Stomach (tissue), 9 donors: Measurements from ENCODE around the gene ADRM1. TPM values are rescaled to one million over a fixed set of nuclear protein-coding genes. Genes with fewer than 3 reads are reported as not detected.

Source experiments
- DNase-seq, 2 donors: peaks; one replicate each; pipeline versions ENCODE4 v3.0.0 to v3.0.0-alpha.2; 2013 to 2019
- H3K27ac ChIP-seq, 5 donors: fragments of 200-600 bp in 4 of 5; sonication (generic) in 4 of 5; one replicate each; pipeline ENCODE4 v1.5.1; 2013 to 2019; ENCODE audit warnings: mild to moderate bottlenecking in 1 of 5, moderate library complexity in 1 of 5
- H3K27me3 ChIP-seq, 3 donors: fragments of 200-600 bp; sonication (generic); one replicate each; pipeline ENCODE4 v1.5.1; 2017 to 2019; ENCODE audit warnings: mixed run types in 1 of 3
- H3K36me3 ChIP-seq, 4 donors: fragments of 200-600 bp; sonication (generic); 1 replicate in 3 of 4; 2 replicates in 1 of 4; pipeline ENCODE4 v1.5.1; 2016 to 2019
- H3K4me1 ChIP-seq, 4 donors: fragments of 200-600 bp; sonication (generic); one replicate each; pipeline ENCODE4 v1.5.1; 2016 to 2019
- H3K4me3 ChIP-seq, 4 donors: fragments of 200-600 bp; sonication (generic) in 3 of 4; one replicate each; pipeline ENCODE4 v1.5.1; 2016 to 2019; ENCODE audit warnings: mild to moderate bottlenecking in 1 of 4
- H3K9me3 ChIP-seq, 4 donors: fragments of 200-600 bp; sonication (generic); one replicate each; pipeline ENCODE4 v1.5.1; 2016 to 2019
- EP300 ChIP-seq: sonication (generic); formaldehyde crosslinking; IDR thresholded peaks from one replicate; pipeline ENCODE4 v1.6.1; 2017; ENCODE audit warnings: antibody characterized with exemption
- POLR2A ChIP-seq, 4 donors: fragments of 450-650 bp; IDR thresholded peaks; one replicate each; pipeline ENCODE4 v1.6.1; 2016; ENCODE audit warnings: antibody characterized with exemption in 4 of 4, control low read depth in 2 of 4, mild to moderate bottlenecking in 1 of 4, moderate library complexity in 1 of 4
- POLR2AphosphoS5 ChIP-seq, 3 donors: sonication (generic); formaldehyde crosslinking; IDR thresholded peaks; one replicate each; pipeline ENCODE4 v1.6.1; 2016; ENCODE audit warnings: antibody characterized with exemption in 3 of 3
- WGBS, 5 donors: extraction: QIAGEN DNeasy Blood & Tissue Kit in 3 of 5; methylation state at CpG; one replicate each; pipeline versions ENCODE4 v1.1.5 to v1.1.7; 2013 to 2018; 5-methylcytosine and 5-hydroxymethylcytosine counted together
- intact Hi-C: fragments of 100-400 bp; cut with DNase I; formaldehyde crosslinking; loops from one replicate; pipeline ENCODE4 v1.15.1; 2023; ENCODE audit warnings: low total_unique reads
- polyA plus RNA-seq, 3 donors: library from polyadenylated mRNA; stranded (reverse); fragments of 200-250 nt; gene quantifications; one replicate each; pipeline ENCODE4 v1.2.3, GENCODE V29; 2013
- total RNA-seq, 5 donors: library from RNA; depleted of rRNA; stranded (reverse); fragments of >200 nt; gene quantifications; one replicate each; pipeline versions ENCODE4 v1.1.0 to v1.2.3, GENCODE V29; 2014 to 2016
- TF ChIP-seq, protein P1 (sequence below), 7 experiments: fragments of 450-650 bp in 4 of 7; fragments of 200-600 bp in 3 of 7; sonication (generic) in 3 of 7; IDR thresholded peaks; one replicate each; pipeline ENCODE4 v1.5.1; 2016 to 2019; ENCODE audit warnings: antibody characterized with exemption in 7 of 7, control low read depth in 2 of 7, mild to moderate bottlenecking in 1 of 7
- donor health status: healthy with polysubstance abuse.
- donor health status: Bipolar disorder and iron deficiency.
- donor health status: healthy.

The ADRM1 gene
- total and polyA plus RNA-seq, 8 donors, result 42.0 to 130 (median 83.7) TPM

DNA sequence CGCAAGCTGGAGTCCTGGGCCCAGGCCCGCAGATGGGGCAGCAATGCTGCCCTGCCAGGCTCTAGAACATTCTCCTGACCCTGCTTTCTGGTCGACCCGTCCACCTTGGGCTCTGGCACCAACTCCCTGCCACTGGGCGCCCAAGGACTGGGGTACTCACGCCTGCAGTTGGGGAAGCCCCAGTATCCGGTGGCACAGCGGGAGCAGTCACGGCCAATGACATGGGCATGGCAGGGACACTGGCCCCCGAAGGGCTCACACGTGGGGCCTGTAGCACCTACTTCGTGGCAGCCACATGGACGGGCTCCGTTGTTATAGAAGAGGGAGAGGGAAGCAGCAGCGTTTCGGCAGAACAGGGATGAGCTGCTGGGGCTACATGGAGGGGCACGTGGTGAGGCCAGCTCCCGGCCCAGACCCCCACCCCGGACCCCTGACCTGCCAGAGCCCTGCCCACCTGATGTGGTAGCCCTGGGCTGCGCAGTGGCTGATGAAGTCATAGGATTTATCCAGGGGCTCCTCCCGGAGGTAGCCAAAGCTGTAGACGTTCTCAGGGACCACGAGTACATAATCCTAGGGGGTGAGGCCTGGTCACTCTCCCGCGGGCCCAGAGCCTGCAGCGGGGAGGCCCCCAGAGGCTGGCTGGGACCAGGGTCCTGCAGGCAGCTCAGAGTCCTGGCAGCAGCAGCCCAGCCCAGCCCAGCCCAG is 26.0 kb downstream of the ADRM1 start:
- WGBS, 5 donors, result 89 to 93% (median 91%) methylated on average over 16 to 26 of the region's 26 CpGs
- no peak for DNase-seq
- no peak overlapping the region for H3K4me3 ChIP-seq
- no peaks in the 10 kb centered on the region for H3K4me1 ChIP-seq
- peaks cover 81 to 100% (median 100%) of the 10 kb centered on the region in 4 donors for H3K36me3 ChIP-seq
- no peak for TF ChIP-seq POLR2A (IDR thresholded peaks at IDR 0.05)
- TF ChIP-seq, protein P1, sequence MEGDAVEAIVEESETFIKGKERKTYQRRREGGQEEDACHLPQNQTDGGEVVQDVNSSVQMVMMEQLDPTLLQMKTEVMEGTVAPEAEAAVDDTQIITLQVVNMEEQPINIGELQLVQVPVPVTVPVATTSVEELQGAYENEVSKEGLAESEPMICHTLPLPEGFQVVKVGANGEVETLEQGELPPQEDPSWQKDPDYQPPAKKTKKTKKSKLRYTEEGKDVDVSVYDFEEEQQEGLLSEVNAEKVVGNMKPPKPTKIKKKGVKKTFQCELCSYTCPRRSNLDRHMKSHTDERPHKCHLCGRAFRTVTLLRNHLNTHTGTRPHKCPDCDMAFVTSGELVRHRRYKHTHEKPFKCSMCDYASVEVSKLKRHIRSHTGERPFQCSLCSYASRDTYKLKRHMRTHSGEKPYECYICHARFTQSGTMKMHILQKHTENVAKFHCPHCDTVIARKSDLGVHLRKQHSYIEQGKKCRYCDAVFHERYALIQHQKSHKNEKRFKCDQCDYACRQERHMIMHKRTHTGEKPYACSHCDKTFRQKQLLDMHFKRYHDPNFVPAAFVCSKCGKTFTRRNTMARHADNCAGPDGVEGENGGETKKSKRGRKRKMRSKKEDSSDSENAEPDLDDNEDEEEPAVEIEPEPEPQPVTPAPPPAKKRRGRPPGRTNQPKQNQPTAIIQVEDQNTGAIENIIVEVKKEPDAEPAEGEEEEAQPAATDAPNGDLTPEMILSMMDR (IDR thresholded peaks at IDR 0.05), result no peak
- no peak for TF ChIP-seq EP300
- no peak for TF ChIP-seq POLR2AphosphoS5 (IDR thresholded peaks at IDR 0.05)
- intact Hi-C loops, result no loop called here
- H3K27ac ChIP-seq, result no peak overlapping the region
- no peaks in the 10 kb centered on the region for H3K9me3 ChIP-seq
- no peaks in the 10 kb centered on the region for H3K27me3 ChIP-seq

- intact Hi-C loops, result no loop called here
- Histone ChIP-seq H3K9me3 (no peaks in the 10 kb centered on the region), H3K4me1 (no peaks in the 10 kb centered on the region), H3K4me3 (no peak overlapping the region), H3K36me3 (peaks cover 79 to 100% (median 100%) of the 10 kb centered on the region in 4 donors), H3K27me3 (no peaks in the 10 kb centered on the region), H3K27ac (no peak overlapping the region)
- no peak for TF ChIP-seq POLR2AphosphoS5 (IDR thresholded peaks at IDR 0.05)
- TF ChIP-seq POLR2A (IDR thresholded peaks at IDR 0.05), result no peak
- no peak for TF ChIP-seq EP300
- TF ChIP-seq, protein P1 (IDR thresholded peaks at IDR 0.05), result no peak
- no peak for DNase-seq
- 91 to 97% (median 94%) methylated on average over 22 to 37 of the region's 37 CpGs for WGBS, 5 donors
Measured at GRCh38 chr20:62329389-62330377, 26.9 kb downstream of the ADRM1 start.

GRCh38 chr20:62330576-62331317 is 27.9 kb downstream of the ADRM1 start:
- peaks cover 79 to 100% (median 98%) of the 10 kb centered on the region in 4 donors for H3K36me3 ChIP-seq
- TF ChIP-seq, protein P1 (IDR thresholded peaks at IDR 0.05), result no peak
- TF ChIP-seq POLR2A (IDR thresholded peaks at IDR 0.05) (no peak), POLR2AphosphoS5 (IDR thresholded peaks at IDR 0.05) (no peak), EP300 (no peak)
- H3K9me3 ChIP-seq, result no peaks in the 10 kb centered on the region
- WGBS, 5 donors, result 84 to 91% (median 87%) methylated on average over 26 to 46 of the region's 46 CpGs
- intact Hi-C loops, result no loop called here
- no peaks in the 10 kb centered on the region for H3K27me3 ChIP-seq
- H3K4me3 ChIP-seq, result no peak overlapping the region
- H3K27ac ChIP-seq, result no peak overlapping the region
- no peak for DNase-seq
- no peaks in the 10 kb centered on the region for H3K4me1 ChIP-seq

DNA sequence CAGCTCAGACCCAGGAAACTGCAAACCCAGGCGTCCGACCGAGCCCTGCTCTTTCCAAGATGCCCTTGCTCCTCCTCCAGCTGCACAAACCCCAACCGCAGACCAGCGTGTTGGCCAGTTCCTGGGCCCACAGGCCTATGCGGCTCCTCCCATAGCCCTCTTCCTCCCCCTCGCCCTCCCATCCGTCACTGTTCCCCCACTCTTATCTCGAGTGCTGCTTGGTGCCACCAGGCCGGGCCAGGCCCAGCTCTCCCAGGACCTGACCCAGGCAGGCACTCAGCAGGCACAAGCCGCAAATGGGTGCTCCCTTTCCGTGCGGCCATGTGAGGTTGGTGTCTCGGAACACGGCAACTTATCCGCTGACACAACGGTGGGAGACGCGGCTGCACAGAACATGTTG is 28.6 kb downstream of the ADRM1 start:
- 83 to 91% (median 89%) methylated on average over 16 to 19 of the region's 19 CpGs for WGBS, 5 donors
- intact Hi-C loops, result no loop called here
- no peak overlapping the region for H3K4me3 ChIP-seq
- H3K9me3 ChIP-seq, result no peaks in the 10 kb centered on the region
- H3K4me1 ChIP-seq, result no peaks in the 10 kb centered on the region
- TF ChIP-seq POLR2A (IDR thresholded peaks at IDR 0.05) (no peak), EP300 (no peak), POLR2AphosphoS5 (IDR thresholded peaks at IDR 0.05) (no peak)
- TF ChIP-seq, protein P1 (IDR thresholded peaks at IDR 0.05), result no peak
- H3K27me3 ChIP-seq, result no peaks in the 10 kb centered on the region
- H3K36me3 ChIP-seq, result peaks cover 77 to 100% (median 96%) of the 10 kb centered on the region in 4 donors
- no peak for DNase-seq
- H3K27ac ChIP-seq, result no peak overlapping the region
